ENCODE results near the gene DAPK1.

DNA sequence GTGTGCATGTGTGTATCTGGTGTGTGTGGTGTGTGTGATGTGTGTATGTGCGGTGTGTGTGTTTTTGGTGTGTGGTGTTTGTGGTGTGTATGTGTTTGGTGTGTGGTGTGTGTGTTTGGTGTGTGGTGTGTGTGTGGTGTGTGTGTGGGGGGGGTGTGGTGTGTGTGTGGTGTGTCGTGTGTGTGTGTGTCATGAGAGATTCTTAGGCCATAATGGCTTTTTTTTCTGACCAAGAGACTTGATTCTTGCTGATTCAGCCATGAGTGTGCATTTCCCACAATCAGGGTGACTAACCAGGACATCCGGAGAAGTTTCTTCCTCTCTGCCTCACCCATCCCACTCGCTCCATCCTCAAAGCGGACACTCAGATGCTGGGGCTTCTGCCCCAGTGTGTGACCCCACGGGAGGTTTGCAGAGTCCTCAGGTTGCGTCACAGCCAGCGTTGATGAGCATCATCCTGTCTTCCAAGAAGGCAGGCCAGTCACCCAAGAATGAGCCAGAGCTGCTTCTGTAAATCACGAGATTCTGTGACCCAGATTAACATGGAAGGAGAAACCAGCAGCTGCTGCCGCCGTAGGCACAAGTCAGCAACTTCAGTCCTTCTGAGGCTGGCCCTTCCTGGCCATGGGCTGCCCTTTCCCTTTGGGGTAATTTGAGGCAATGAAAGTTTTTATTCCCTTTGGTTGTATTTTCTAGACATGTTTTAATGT lies 215.8 kb downstream of the DAPK1 start:
- TF ChIP-seq, protein P1, sequence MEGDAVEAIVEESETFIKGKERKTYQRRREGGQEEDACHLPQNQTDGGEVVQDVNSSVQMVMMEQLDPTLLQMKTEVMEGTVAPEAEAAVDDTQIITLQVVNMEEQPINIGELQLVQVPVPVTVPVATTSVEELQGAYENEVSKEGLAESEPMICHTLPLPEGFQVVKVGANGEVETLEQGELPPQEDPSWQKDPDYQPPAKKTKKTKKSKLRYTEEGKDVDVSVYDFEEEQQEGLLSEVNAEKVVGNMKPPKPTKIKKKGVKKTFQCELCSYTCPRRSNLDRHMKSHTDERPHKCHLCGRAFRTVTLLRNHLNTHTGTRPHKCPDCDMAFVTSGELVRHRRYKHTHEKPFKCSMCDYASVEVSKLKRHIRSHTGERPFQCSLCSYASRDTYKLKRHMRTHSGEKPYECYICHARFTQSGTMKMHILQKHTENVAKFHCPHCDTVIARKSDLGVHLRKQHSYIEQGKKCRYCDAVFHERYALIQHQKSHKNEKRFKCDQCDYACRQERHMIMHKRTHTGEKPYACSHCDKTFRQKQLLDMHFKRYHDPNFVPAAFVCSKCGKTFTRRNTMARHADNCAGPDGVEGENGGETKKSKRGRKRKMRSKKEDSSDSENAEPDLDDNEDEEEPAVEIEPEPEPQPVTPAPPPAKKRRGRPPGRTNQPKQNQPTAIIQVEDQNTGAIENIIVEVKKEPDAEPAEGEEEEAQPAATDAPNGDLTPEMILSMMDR (IDR thresholded peaks at IDR 0.05) = no peak
- TF ChIP-seq EZH2phosphoT487 (IDR thresholded peaks at IDR 0.05) = no peak

All from neural progenitor cell (in vitro differentiated cells).